Cardiac muscle cell (in vitro differentiated cells and primary cell): ENCODE measurements around the gene CD207. TPM values are rescaled to one million over a fixed set of nuclear protein-coding genes. Genes with fewer than 3 reads are reported as not detected.

Experiments
- DNase-seq, 2 donors: peaks; one replicate each; pipeline versions ENCODE4 v3.0.0 to v3.0.0-alpha.2; 2010 to 2017; ENCODE audit warnings: low read depth in 1 of 2, low spot score in 1 of 2
- H3K27ac ChIP-seq: fragments of 200-600 bp; sonication (generic); 2 replicates; pipeline ENCODE4 v1.5.1; 2016
- H3K27me3 ChIP-seq: fragments of 200-600 bp; sonication (generic); 2 replicates; pipeline ENCODE4 v1.6.0; 2016; ENCODE audit warnings: control low read depth
- H3K36me3 ChIP-seq: fragments of 200-600 bp; sonication (generic); 2 replicates; pipeline ENCODE4 v1.5.1; 2016; ENCODE audit warnings: control low read depth
- H3K4me1 ChIP-seq: fragments of 200-600 bp; sonication (generic); 2 replicates; pipeline ENCODE4 v1.8.1; 2017; ENCODE audit warnings: low read depth, mild to moderate bottlenecking, mixed run types
- H3K4me3 ChIP-seq: fragments of 200-600 bp; sonication (generic); 2 replicates; pipeline ENCODE4 v1.5.1; 2016; ENCODE audit warnings: mild to moderate bottlenecking
- H3K9me3 ChIP-seq: fragments of 200-600 bp; sonication (generic); 2 replicates; pipeline ENCODE4 v1.5.1; 2017; ENCODE audit warnings: low read depth, mild to moderate bottlenecking, control low read depth
- polyA plus RNA-seq: library from polyadenylated mRNA; unstranded; fragments of >200 nt; fragmentation: Nextera tagmentation; extraction: Ambion mirVana; gene quantifications from 2 replicates; pipeline ENCODE4 v1.2.1, GENCODE V29; 2016
- total RNA-seq: library from RNA; depleted of rRNA; stranded (reverse); fragments of >200 nt; gene quantifications from 2 replicates; pipeline ENCODE4 v1.2.3, GENCODE V29; 2016
- TF ChIP-seq, protein P1 (sequence below): IDR thresholded peaks from 2 replicates; pipeline ENCODE4 v1.5.1; 2012; ENCODE audit warnings: low read depth, mild to moderate bottlenecking, low read length

The CD207 gene
- total and polyA plus RNA-seq, 2 experiments from 2014 or later, result not detected

- TF ChIP-seq, protein P1, sequence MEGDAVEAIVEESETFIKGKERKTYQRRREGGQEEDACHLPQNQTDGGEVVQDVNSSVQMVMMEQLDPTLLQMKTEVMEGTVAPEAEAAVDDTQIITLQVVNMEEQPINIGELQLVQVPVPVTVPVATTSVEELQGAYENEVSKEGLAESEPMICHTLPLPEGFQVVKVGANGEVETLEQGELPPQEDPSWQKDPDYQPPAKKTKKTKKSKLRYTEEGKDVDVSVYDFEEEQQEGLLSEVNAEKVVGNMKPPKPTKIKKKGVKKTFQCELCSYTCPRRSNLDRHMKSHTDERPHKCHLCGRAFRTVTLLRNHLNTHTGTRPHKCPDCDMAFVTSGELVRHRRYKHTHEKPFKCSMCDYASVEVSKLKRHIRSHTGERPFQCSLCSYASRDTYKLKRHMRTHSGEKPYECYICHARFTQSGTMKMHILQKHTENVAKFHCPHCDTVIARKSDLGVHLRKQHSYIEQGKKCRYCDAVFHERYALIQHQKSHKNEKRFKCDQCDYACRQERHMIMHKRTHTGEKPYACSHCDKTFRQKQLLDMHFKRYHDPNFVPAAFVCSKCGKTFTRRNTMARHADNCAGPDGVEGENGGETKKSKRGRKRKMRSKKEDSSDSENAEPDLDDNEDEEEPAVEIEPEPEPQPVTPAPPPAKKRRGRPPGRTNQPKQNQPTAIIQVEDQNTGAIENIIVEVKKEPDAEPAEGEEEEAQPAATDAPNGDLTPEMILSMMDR, result no peak
- H3K36me3 ChIP-seq, result no peaks in the 10 kb centered on the region
- no peak for DNase-seq
- no peak overlapping the region for H3K27ac ChIP-seq
- H3K9me3 ChIP-seq, result no peaks in the 10 kb centered on the region
- H3K4me3 ChIP-seq, result no peak overlapping the region
- no peaks in the 10 kb centered on the region for H3K4me1 ChIP-seq
- no peaks in the 10 kb centered on the region for H3K27me3 ChIP-seq
These were observed 27.8 kb downstream of the CD207 start for GRCh38 chr2:70807828-70808118.

DNA sequence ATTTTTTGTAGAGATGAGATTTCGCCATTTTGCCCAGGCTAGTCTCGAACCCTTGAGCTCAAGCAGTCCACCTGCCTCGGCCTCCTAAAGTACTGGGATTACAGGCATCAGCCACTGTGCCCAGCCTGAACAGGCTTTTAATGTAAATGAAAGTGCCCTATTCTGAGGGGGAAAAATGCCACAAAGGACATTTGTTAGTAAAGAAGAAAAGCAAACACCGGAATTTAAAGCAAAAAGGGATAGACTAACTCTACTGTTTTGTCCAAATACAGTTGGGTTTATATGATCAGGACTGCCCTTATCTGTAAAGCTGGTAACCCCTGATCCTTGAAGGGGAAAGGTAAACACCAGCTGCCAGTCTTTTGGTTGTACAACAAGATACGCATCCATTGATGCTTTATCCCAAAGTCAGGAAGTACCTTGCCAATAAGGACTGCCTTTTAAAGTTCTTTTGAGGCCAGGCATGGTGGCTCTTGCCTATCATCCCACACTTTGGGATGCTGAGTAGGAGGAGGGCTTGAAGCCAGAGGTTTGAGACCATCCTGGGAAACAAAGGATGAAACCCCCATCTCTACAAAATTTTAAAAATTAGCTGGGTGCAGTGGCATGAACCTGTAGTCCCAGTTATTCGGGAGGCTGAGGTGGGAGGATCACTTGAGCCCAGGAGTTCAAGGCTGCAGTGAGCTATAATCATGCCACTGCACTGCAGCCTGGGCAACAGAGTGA is 28.4 kb downstream of the CD207 start:
- no peak overlapping the region for H3K4me3 ChIP-seq
- TF ChIP-seq, protein P1, result no peak

GRCh38 chr2:70806620-70807019 is 29.0 kb downstream of the CD207 start:
- DNase-seq, result no peak
- Histone ChIP-seq H3K4me3 (no peak overlapping the region), H3K4me1 (no peaks in the 10 kb centered on the region), H3K27ac (no peak overlapping the region), H3K36me3 (no peaks in the 10 kb centered on the region), H3K9me3 (no peaks in the 10 kb centered on the region), H3K27me3 (no peaks in the 10 kb centered on the region)
- TF ChIP-seq, protein P1, result no peak

More for the DNA sequence above, 28.4 kb downstream of the CD207 start:
- Histone ChIP-seq H3K36me3 (no peaks in the 10 kb centered on the region), H3K4me1 (no peaks in the 10 kb centered on the region), H3K9me3 (no peaks in the 10 kb centered on the region), H3K27ac (no peak overlapping the region), H3K27me3 (no peaks in the 10 kb centered on the region)
- no peak for DNase-seq

DNA sequence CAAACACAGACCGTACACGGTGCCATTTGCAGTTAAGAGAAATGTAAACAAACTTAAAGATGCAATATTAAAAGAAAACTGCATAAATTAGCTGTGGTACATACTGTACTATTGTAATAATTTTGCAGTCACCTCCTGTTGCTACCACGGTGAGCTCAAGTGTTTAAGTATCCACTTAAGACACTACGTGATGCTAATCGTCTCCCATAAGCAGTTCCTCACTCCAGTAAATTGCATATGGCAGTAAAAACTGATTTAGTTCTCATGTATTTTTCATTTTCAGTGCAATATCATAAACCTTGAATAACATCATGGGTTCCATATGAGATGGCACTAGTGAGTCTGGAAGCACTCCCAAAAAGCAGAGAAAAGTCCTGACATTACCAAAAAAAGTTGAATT is 29.6 kb downstream of the CD207 start:
- H3K4me3 ChIP-seq, result no peak overlapping the region
- no peak overlapping the region for H3K27ac ChIP-seq
- no peaks in the 10 kb centered on the region for H3K36me3 ChIP-seq
- peak in 1 of 2 donors; percentile 9 for DNase-seq
- H3K4me1 ChIP-seq, result no peaks in the 10 kb centered on the region
- TF ChIP-seq, protein P1, result no peak
- no peaks in the 10 kb centered on the region for H3K9me3 ChIP-seq
- no peaks in the 10 kb centered on the region for H3K27me3 ChIP-seq

DNA sequence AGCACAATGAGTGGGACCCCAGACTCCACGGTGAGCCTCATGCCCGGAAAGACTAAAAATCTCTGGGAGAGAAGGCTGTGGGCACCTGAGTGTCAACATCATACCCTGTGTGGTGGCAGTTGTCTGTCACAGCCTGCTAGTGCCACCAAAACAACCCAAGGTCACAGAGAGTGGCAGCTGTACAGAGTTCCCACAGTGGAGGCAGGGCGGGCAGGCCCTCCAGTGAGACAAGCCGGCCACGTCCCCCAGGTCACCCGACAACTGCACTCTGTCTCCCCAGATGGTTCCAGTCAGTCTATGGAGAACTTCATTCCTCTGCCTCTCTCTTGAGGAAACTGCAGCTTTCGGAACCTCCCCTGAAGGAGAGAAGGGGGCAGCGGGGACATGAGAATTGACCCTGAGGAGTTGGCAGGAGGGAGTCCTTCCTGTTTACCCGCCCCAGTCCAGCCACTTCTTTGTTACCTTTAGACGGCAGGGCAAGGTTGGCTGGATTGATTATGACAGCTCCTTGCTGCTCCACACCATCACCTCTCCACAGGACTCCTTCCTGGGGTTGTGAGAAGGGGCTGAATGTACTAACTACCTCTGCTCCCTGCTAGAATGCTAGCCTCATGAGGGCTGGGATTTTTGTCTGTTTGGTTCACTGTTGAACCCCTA is 33.9 kb downstream of the CD207 start:
- TF ChIP-seq, protein P1, result no peak
- Histone ChIP-seq H3K4me1 (no peaks in the 10 kb centered on the region), H3K27me3 (no peaks in the 10 kb centered on the region), H3K27ac (no peak overlapping the region), H3K4me3 (no peak overlapping the region), H3K36me3 (no peaks in the 10 kb centered on the region), H3K9me3 (no peaks in the 10 kb centered on the region)
- no peak for DNase-seq
